Keratinocyte (primary cell): Measurements from ENCODE around the gene CYP2D6. TPM values are rescaled to one million over a fixed set of nuclear protein-coding genes. Genes with fewer than 3 reads are reported as not detected.
A peak's percentile ranks its signal among the peaks of the same experiment; 100 is the strongest.

Source experiments
- DNase-seq: peaks from one replicate; pipeline ENCODE4 v3.0.0-alpha.2; 2011; ENCODE audit warnings: low read depth, missing footprints, low spot score
- FAIRE-seq: peaks from 2 replicates; lab custom pipeline; 2011; peaks lifted over from hg19 to GRCh38; lab: Jason Lieb, UNC
- H2AFZ ChIP-seq: 2 replicates; pipeline ENCODE4 v1.6.0; 2012; ENCODE audit warnings: low read length, control low read depth, inconsistent platforms; ENCODE audit not compliant: control insufficient read depth
- H3K27ac ChIP-seq: 2 replicates; pipeline ENCODE4 v1.5.1; 2011; ENCODE audit warnings: low read length; ENCODE audit not compliant: control insufficient read depth, insufficient read depth
- H3K27me3 ChIP-seq: 3 replicates; pipeline ENCODE4 v1.6.0; 2011; ENCODE audit warnings: low read length; ENCODE audit not compliant: control insufficient read depth, insufficient read depth; ENCODE audit errors: extremely low read depth
- H3K36me3 ChIP-seq, 2 experiments: 2 replicates in 1 of 2; 3 replicates in 1 of 2; pipeline ENCODE4 v1.5.1; 2011; ENCODE audit warnings: low read length in 2 of 2, mild to moderate bottlenecking in 1 of 2; ENCODE audit not compliant: control insufficient read depth in 2 of 2, insufficient read depth in 2 of 2; ENCODE audit errors: extremely low read depth in 1 of 2
- H3K4me1 ChIP-seq: 3 replicates; pipeline ENCODE4 v1.5.1; 2011; ENCODE audit warnings: low read length; ENCODE audit not compliant: control insufficient read depth, insufficient read depth; ENCODE audit errors: extremely low read depth
- H3K4me2 ChIP-seq: 3 replicates; pipeline ENCODE4 v1.6.0; 2011; ENCODE audit warnings: low read depth, low read length; ENCODE audit not compliant: control insufficient read depth, insufficient read depth; ENCODE audit errors: extremely low read depth
- H3K4me3 ChIP-seq, 3 experiments: fragments of 200-600 bp in 1 of 3; sonication (generic) in 1 of 3; 2 replicates in 2 of 3; 3 replicates in 1 of 3; pipeline ENCODE4 v1.5.1; 2011 to 2016; ENCODE audit warnings: low read length in 3 of 3, mild to moderate bottlenecking in 3 of 3, control low read depth in 2 of 3, inconsistent platforms in 1 of 3, low read depth in 1 of 3, mixed read lengths in 1 of 3, mixed run types in 1 of 3, moderate library complexity in 1 of 3; ENCODE audit not compliant: control insufficient read depth in 2 of 3, insufficient read depth in 2 of 3; ENCODE audit errors: extremely low read depth in 1 of 3
- H3K79me2 ChIP-seq: 2 replicates; pipeline ENCODE4 v1.6.0; 2012; ENCODE audit warnings: low read length; ENCODE audit not compliant: control insufficient read depth, insufficient read depth
- H3K9ac ChIP-seq: 3 replicates; pipeline ENCODE4 v1.6.0; 2011; ENCODE audit warnings: low read length; ENCODE audit not compliant: control insufficient read depth, insufficient read depth; ENCODE audit errors: extremely low read depth
- H3K9me1 ChIP-seq: 3 replicates; pipeline ENCODE4 v1.6.0; 2011; ENCODE audit warnings: low read length; ENCODE audit not compliant: control insufficient read depth, insufficient read depth; ENCODE audit errors: extremely low read depth
- H3K9me3 ChIP-seq: 2 replicates; pipeline ENCODE4 v1.5.1; 2012; ENCODE audit warnings: low read depth, low read length; ENCODE audit not compliant: control insufficient read depth
- H4K20me1 ChIP-seq: 3 replicates; pipeline ENCODE4 v1.6.0; 2011; ENCODE audit warnings: low read length; ENCODE audit not compliant: control insufficient read depth, insufficient read depth; ENCODE audit errors: extremely low read depth
- EZH2 ChIP-seq: IDR thresholded peaks from one replicate; pipeline ENCODE4 v1.6.1; 2012; ENCODE audit warnings: inconsistent platforms, mild to moderate bottlenecking, low read length, moderate library complexity
- dilution Hi-C: fragments of 300-500 bp; cut with MboI; formaldehyde crosslinking; loops from one replicate; pipeline ENCODE4 v1.7.0; 2020; ENCODE audit warnings: low sequenced_read_pairs; ENCODE audit not compliant: extremely low pct_ligation_motif_present
- polyA plus RNA-seq, 5 experiments: library from polyadenylated mRNA; depleted of rRNA in 3 of 5; stranded (reverse) in 3 of 5; stranded (forward) in 1 of 5; unstranded in 1 of 5; fragments of >200 nt; gene quantifications; 1 replicate in 1 of 5; 2 replicates in 3 of 5; 3 replicates in 1 of 5; pipeline versions ENCODE4 v1.2.1 to v1.2.3, GENCODE V29; 2011 to 2012; ENCODE audit warnings: missing spikeins in 2 of 5, low read depth in 1 of 5, low replicate concordance in 1 of 5
- TF ChIP-seq, protein P1 (sequence below), 3 experiments: IDR thresholded peaks in 1 of 3; conservative IDR thresholded peaks in 1 of 3; optimal IDR thresholded peaks in 1 of 3; 2 replicates in 2 of 3; 3 replicates in 1 of 3; pipeline versions ENCODE3 to v1.5.1; 2011; ENCODE audit warnings: low read length in 3 of 3, mild to moderate bottlenecking in 3 of 3, moderate library complexity in 2 of 3, control low read depth in 1 of 3, inconsistent platforms in 1 of 3; ENCODE audit not compliant: insufficient read depth in 2 of 3; ENCODE audit errors: extremely low read depth in 1 of 3

The CYP2D6 gene
- polyA plus RNA-seq, 1 donor (not counting 4 experiments of a cell fraction or from before 2014, with no cell fraction given) = 0.81 TPM

GRCh38 chr22:42090596-42091454 is 39.8 kb downstream of the CYP2D6 start, which contains the start of gene NDUFA6:
TSS of gene NDUFA6 (minus strand) at chr22:42090772. CDS start at chr22:42090744, 28 bp downstream.
- peak within 1 kb of the TSS; percentile 93 for H3K9ac ChIP-seq
- H2AFZ ChIP-seq = peak within 1 kb of the TSS; percentile 88
- peak within 1 kb of the TSS; percentile 90 for H3K27ac ChIP-seq
- peaks cover 4% of the 10 kb centered on the region for H3K4me1 ChIP-seq
- peaks cover 2% of the 10 kb centered on the region for H4K20me1 ChIP-seq
- TF ChIP-seq EZH2 = no peak
- TF ChIP-seq, protein P1, sequence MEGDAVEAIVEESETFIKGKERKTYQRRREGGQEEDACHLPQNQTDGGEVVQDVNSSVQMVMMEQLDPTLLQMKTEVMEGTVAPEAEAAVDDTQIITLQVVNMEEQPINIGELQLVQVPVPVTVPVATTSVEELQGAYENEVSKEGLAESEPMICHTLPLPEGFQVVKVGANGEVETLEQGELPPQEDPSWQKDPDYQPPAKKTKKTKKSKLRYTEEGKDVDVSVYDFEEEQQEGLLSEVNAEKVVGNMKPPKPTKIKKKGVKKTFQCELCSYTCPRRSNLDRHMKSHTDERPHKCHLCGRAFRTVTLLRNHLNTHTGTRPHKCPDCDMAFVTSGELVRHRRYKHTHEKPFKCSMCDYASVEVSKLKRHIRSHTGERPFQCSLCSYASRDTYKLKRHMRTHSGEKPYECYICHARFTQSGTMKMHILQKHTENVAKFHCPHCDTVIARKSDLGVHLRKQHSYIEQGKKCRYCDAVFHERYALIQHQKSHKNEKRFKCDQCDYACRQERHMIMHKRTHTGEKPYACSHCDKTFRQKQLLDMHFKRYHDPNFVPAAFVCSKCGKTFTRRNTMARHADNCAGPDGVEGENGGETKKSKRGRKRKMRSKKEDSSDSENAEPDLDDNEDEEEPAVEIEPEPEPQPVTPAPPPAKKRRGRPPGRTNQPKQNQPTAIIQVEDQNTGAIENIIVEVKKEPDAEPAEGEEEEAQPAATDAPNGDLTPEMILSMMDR (optimal IDR thresholded peaks at IDR 0.05 in 1 of 3, IDR thresholded peaks at IDR 0.05 in 1 of 3, conservative IDR thresholded peaks at IDR 0.05 in 1 of 3; ENCODE audit: extremely low read depth in 1 of 3, insufficient read depth in 2 of 3, low read length in 3 of 3) = peak; percentile 87 to 98 (median 91)
- peaks cover 4 to 13% of the 10 kb centered on the region in 2 experiments for H3K36me3 ChIP-seq
- no peaks in the 10 kb centered on the region for H3K27me3 ChIP-seq
- FAIRE-seq (peak; percentile 85), DNase-seq (peak; percentile 97)
- peak within 1 kb of the TSS; percentile 74 to 92 (median 87) for H3K4me3 ChIP-seq
- H3K79me2 ChIP-seq = peaks cover 14% of the 10 kb centered on the region
- H3K4me2 ChIP-seq = peak within 1 kb of the TSS; percentile 90
- H3K9me1 ChIP-seq = no peaks in the 10 kb centered on the region
- H3K9me3 ChIP-seq = no peaks in the 10 kb centered on the region
- dilution Hi-C loops = no loop called here

DNA sequence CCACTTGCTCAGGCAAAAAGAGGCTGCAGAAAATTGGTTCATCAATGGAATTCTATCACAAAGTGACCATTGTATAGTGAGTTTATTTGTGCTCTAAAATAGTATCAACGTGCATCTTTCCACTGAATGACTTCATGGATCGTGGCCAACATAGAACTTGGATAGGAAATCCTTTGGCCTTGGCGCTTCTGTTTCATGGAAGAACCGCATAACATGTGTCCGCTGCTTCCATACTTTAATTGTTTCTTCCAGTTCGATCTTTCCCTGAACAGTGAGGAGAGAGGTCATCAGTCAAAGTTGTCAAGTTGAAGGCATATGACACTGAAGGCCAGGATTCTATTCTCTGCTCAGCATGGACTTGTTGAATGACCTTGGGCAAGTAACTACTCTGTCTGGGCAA is 44.6 kb downstream of the CYP2D6 start:
- Histone ChIP-seq H2AFZ (no peak overlapping the region), H3K79me2 (peaks cover 14% of the 10 kb centered on the region), H3K27ac (no peak overlapping the region), H3K36me3 (peaks cover 6 to 18% of the 10 kb centered on the region in 2 experiments), H3K9me3 (no peaks in the 10 kb centered on the region), H3K9me1 (no peaks in the 10 kb centered on the region), H4K20me1 (peaks cover 2% of the 10 kb centered on the region), H3K4me3 (no peak overlapping the region), H3K4me1 (peaks cover 4% of the 10 kb centered on the region), H3K27me3 (no peaks in the 10 kb centered on the region), H3K4me2 (no peak overlapping the region), H3K9ac (no peak overlapping the region)
- dilution Hi-C loops = no loop called here
- no peak for FAIRE-seq
- TF ChIP-seq EZH2 = no peak
- TF ChIP-seq, protein P1 (optimal IDR thresholded peaks at IDR 0.05 in 1 of 3, IDR thresholded peaks at IDR 0.05 in 1 of 3, conservative IDR thresholded peaks at IDR 0.05 in 1 of 3; ENCODE audit: extremely low read depth in 1 of 3, insufficient read depth in 2 of 3, low read length in 3 of 3) = no peak
- no peak for DNase-seq
